Iris pigment epithelial cell (primary cell): Measurements from ENCODE around the gene RTN4.
"Not testable (repeated sequence)": the region's sequence is repeated elsewhere in the genome, so short reads cannot be mapped to it uniquely, and the experiment has no call there.

Source experiments
- DNase-seq: peaks from one replicate; pipeline ENCODE4 v3.0.0-alpha.2; 2011; ENCODE audit warnings: low read depth

The RTN4 gene

GRCh38 chr2:55010149-55010591, 40.1 kb downstream of the RTN4 start:
- DNase-seq: peak; percentile 52

DNA sequence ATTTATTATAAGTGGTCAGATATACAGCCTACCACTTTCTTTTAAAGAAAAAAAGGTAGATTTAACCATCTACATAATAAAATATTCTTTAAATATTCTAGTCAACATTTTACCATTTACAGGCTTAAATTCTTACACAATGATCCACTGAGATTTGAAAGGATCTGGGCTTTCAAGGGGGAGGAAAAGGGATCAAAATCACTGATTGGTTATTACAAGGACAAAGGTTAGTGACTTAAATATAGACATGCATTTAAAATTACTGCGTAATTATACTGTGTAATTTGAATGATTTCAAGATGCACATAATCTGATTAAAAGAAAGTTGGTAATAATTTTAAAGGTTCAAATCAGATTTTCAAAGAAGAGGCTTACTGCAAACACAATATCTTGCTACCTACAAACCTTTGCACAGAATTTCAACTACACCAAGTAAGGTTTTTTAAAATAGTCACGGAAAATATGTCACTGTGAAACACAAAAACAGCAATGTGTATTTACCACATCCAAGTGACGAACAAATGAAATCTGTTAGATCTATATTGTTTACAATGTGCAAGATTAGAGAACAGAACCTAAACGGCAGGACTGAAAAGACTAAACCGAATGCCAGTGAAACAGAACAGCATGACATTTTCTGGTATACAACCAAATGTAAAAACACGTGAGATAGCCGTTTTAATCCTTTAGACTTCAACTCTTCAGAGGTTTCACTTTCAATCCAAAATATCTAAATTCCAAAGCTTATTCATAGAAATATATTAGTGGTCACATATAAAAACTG, 40.8 kb downstream of the RTN4 start:
- no peak for DNase-seq

GRCh38 chr2:55006306-55006705, 43.9 kb downstream of the RTN4 start:
- DNase-seq: no peak

- DNase-seq: no peak
Observed at GRCh38 chr2:55003706-55004639, 46.3 kb downstream of the RTN4 start.

DNA sequence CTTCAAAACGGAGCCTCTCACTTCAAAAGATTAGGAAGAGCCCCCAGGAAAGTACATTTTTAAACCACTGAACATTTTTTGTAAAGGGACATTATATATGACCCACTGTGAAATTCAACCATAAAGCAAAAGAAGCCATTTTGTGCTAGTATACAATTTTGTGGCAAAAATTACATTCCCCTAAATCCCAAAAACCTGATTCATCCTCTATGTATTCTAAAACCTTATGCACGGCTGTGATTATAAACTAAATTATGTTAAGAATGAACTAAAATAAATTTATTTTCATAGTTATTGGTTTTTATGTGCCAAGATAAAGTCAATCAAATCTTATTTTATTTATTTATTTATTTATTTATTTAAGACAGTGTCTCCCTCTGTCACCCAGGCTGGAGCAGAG, 48.5 kb downstream of the RTN4 start:
- DNase-seq: no peak

DNA sequence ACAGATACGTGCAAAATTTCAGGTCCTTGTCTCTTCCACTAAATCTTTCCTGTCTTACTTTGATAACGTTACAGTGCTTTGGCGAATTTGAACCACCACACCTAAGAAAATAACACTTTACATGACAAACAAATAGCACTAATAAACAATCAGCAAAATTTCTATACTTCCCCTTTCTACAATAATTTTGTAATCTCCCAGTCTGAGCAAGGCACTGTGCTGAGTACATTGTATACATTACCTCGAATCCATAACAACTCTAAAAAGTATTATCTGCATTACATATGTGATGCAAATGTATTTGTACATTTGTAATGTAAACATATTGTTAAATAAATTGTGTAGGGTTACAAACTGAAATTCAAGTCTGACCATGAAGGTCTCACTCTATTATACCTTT, 49.9 kb downstream of the RTN4 start:
- DNase-seq: no peak

DNA sequence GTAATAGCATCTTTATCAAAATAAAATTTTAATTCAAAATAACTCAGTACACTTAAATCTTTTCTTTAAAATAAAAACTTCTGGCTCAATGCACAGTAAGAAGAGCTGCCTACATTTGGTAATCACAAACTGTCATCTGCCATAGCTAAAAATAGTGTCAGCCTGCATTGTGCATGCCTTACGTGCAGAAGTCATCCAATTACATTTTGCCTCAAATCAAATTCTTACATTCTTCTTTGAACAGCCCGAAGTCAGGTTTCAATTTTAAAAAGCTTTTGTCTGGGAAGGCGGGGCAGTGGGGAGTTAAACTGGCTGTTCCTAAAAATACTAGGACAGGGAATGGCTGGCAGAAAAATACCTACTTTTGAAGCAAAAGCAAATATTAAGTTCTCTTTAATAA, 51.1 kb downstream of the RTN4 start:
- peak; percentile 79 for DNase-seq

DNA sequence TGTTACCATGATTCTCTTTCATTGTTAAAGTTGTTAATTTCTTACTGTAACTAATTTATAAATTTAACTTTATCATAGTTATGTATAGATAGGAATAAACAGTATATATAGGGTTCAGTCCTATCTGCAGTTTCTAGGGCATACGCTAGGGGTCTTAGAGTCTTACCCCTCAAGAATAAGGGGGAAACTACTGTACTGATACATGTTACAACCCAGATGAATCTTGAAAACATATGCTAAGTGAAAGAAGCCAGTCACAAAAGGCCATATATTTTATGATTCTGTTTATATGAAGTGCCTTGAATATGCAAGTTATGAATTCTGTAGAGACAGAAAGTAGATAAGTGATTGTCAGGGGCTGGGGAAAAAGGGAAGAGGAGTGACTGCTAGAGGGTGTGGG, 52.4 kb downstream of the RTN4 start:
- no peak for DNase-seq

GRCh38 chr2:54995553-54995952, 54.7 kb downstream of the RTN4 start:
- DNase-seq: no peak

- DNase-seq: not testable (repeated sequence)
Observed at GRCh38 chr2:54990694-54991093, 59.6 kb downstream of the RTN4 start.

DNA sequence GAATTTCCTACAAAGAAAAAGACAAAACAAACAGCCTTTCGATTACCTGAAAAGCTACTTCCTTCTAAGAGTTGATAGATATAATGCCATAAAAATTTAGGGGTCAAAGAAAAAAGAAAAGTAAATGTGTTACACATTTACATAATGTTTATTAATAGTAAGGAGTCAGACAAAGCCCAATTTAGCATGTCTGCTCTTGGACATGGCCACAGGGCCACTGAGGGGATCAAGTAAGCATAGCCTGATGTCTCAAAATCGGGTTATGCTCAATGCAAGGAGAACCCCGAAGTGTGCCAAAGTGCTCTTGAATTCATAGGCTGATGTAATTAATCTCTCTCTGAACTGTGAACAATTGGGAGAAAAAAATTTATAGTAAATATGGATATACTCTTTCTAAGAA, 61.6 kb downstream of the RTN4 start:
- DNase-seq: no peak

- peak; percentile 30 for DNase-seq
Observed at GRCh38 chr2:54986264-54986663, 64.0 kb downstream of the RTN4 start.

DNA sequence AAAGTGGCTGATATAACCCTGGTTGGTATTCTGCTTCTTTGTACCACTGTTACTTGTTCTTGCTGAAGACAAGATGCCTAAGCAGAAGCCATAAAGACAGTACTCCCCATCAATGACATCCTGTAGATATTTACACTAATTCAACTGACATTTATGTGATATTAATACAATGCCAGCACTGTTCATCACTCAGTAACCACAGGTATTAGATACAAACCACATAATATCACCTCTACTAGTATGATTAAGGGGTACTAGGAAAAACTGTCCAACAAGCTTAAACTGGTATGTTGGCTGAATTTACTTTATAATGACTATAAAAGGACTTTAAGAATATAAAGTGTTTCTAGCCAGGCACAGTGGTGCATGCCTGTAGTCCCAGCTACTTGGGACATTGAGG, 65.8 kb downstream of the RTN4 start:
- no peak for DNase-seq

- DNase-seq: peak; percentile 41
Observed at GRCh38 chr2:54983345-54984220, 66.7 kb downstream of the RTN4 start.

- DNase-seq: no peak
Observed at GRCh38 chr2:54981385-54981784, 68.9 kb downstream of the RTN4 start.

DNA sequence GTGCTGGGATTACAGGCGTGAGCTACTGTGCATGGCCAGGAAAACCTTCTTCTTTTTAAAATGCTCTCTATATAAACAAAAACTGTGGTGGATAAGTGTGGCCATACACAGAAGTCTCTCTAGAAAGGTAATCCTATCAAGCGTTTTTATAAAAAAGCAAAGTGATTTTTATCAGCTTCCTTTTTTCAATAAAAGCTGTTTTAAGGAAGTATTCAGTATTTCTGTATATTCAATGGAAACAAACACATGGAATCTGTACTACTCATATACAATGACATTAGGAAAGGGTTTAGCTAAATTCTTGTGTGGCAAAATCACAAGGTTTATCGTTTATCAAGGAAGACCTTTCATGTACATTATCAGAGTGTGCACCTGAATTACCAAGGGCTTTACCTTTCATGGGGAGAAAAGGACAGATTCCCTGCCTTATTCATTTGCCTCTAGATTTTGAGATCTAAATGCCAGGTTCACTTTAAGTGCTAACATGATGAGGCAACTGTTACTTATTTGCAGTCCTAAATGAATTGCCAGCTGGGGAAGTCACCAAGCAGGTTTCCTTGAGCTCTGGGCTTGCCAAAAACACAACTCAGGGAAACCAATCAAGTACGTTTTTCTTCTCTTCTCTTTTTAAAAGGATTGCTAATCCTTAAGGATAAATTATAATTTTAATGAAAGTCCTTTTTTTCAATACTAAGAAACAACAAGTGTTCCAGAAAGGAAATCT, 70.8 kb downstream of the RTN4 start:
- DNase-seq: no peak

DNA sequence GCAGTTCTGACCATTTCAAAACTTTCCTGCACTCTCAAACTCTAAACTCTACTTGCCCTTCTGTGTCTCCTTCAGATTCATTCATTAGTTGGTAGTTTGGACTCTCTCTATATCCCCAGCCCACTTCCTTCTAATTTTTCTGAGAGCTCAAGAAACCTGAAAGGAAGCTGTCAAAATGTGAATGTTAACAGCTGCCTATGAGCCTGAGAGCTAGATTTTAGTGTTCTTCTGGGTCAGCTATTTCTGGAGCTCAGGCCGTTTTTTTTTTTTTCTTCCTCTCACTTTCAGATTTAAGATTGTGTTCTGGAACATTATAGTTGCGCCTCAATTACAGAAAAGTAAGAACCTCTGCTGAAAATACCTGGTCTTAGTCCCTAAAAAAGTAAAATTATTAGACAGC, 73.1 kb downstream of the RTN4 start:
- DNase-seq: no peak

- no peak for DNase-seq
Observed at GRCh38 chr2:54975598-54976492, 74.4 kb downstream of the RTN4 start.

GRCh38 chr2:54975175-54975574, 75.1 kb downstream of the RTN4 start:
- DNase-seq: no peak

GRCh38 chr2:54969940-54970338, 80.3 kb downstream of the RTN4 start:
- no peak for DNase-seq
